Measurements from ENCODE around the gene IL15.

Gene IL15

GRCh38 chr4:141625023-141625422 lies 11.4 kb upstream of the IL15 start:
- H3K27ac ChIP-seq (ENCODE audit: low read depth, low read length, severe bottlenecking) = no peak overlapping the region
- WGBS, 2 experiments (ENCODE audit: insufficient coverage in 2 of 2) = 18% methylated on average over 1 of the region's 2 CpGs; no CpG with 5 or more reads in 1 of the 2 experiments
- no peaks in the 10 kb centered on the region for H3K36me3 ChIP-seq (ENCODE audit: control insufficient read depth, insufficient read depth, low read length)
- no peak overlapping the region for H3K4me3 ChIP-seq (ENCODE audit: extremely low read depth, insufficient read depth, low read length, poor library complexity, severe bottlenecking)
- H3K4me1 ChIP-seq (ENCODE audit: control insufficient read depth, insufficient read depth, low read length, poor library complexity, severe bottlenecking) = no peaks in the 10 kb centered on the region
- H3K9me3 ChIP-seq (ENCODE audit: control insufficient read depth, low read length) = no peaks in the 10 kb centered on the region

GRCh38 chr4:141630854-141631253 lies 5.5 kb upstream of the IL15 start:
- Histone ChIP-seq H3K36me3 (ENCODE audit: control insufficient read depth, insufficient read depth, low read length) (no peaks in the 10 kb centered on the region), H3K4me3 (ENCODE audit: extremely low read depth, insufficient read depth, low read length, poor library complexity, severe bottlenecking) (no peak overlapping the region), H3K4me1 (ENCODE audit: control insufficient read depth, insufficient read depth, low read length, poor library complexity, severe bottlenecking) (no peaks in the 10 kb centered on the region), H3K27ac (ENCODE audit: low read depth, low read length, severe bottlenecking) (no peak overlapping the region), H3K9me3 (ENCODE audit: control insufficient read depth, low read length) (no peaks in the 10 kb centered on the region)
- 100% methylated on average over 1 of the region's 1 CpG; no CpG with 5 or more reads in 1 of the 2 experiments for WGBS, 2 experiments (ENCODE audit: insufficient coverage in 2 of 2)

- no peaks in the 10 kb centered on the region for H3K36me3 ChIP-seq (ENCODE audit: control insufficient read depth, insufficient read depth, low read length)
- H3K4me1 ChIP-seq (ENCODE audit: control insufficient read depth, insufficient read depth, low read length, poor library complexity, severe bottlenecking) = no peaks in the 10 kb centered on the region
- H3K9me3 ChIP-seq (ENCODE audit: control insufficient read depth, low read length) = no peaks in the 10 kb centered on the region
- 90 to 94% methylated on average over 5 of the region's 5 CpGs for WGBS, 2 experiments (ENCODE audit: insufficient coverage in 2 of 2)
- H3K4me3 ChIP-seq (ENCODE audit: extremely low read depth, insufficient read depth, low read length, poor library complexity, severe bottlenecking) = no peak overlapping the region
- no peak overlapping the region for H3K27ac ChIP-seq (ENCODE audit: low read depth, low read length, severe bottlenecking)
Measured at GRCh38 chr4:141635736-141636081, 674 bp upstream of the IL15 start.

- 6 to 7% methylated on average over 32 to 34 of the region's 41 CpGs for WGBS, 2 experiments (ENCODE audit: insufficient coverage in 2 of 2)
Measured at GRCh38 chr4:141636771-141637460, 533 bp downstream of the IL15 start.

GRCh38 chr4:141637565-141637964 lies 1.2 kb downstream of the IL15 start:
- no CpG with 5 or more reads among the region's 2 CpGs for WGBS, 2 experiments (ENCODE audit: insufficient coverage in 2 of 2)
- Histone ChIP-seq H3K4me3 (ENCODE audit: extremely low read depth, insufficient read depth, low read length, poor library complexity, severe bottlenecking) (no peak overlapping the region), H3K27ac (ENCODE audit: low read depth, low read length, severe bottlenecking) (no peak overlapping the region)

More at GRCh38 chr4:141636771-141637460, 533 bp downstream of the IL15 start:
- Histone ChIP-seq H3K27ac (ENCODE audit: low read depth, low read length, severe bottlenecking) (no peak overlapping the region), H3K36me3 (ENCODE audit: control insufficient read depth, insufficient read depth, low read length) (no peaks in the 10 kb centered on the region), H3K4me3 (ENCODE audit: extremely low read depth, insufficient read depth, low read length, poor library complexity, severe bottlenecking) (peak overlapping the region; percentile 53), H3K4me1 (ENCODE audit: control insufficient read depth, insufficient read depth, low read length, poor library complexity, severe bottlenecking) (no peaks in the 10 kb centered on the region), H3K9me3 (ENCODE audit: control insufficient read depth, low read length) (no peaks in the 10 kb centered on the region)

GRCh38 chr4:141638230-141638629 lies 1.8 kb downstream of the IL15 start:
- 80 to 82% methylated on average over 1 to 2 of the region's 2 CpGs for WGBS, 2 experiments (ENCODE audit: insufficient coverage in 2 of 2)
- H3K4me3 ChIP-seq (ENCODE audit: extremely low read depth, insufficient read depth, low read length, poor library complexity, severe bottlenecking) = no peak overlapping the region
- H3K27ac ChIP-seq (ENCODE audit: low read depth, low read length, severe bottlenecking) = no peak overlapping the region
- peaks cover 1% of the 10 kb centered on the region for H3K4me1 ChIP-seq (ENCODE audit: control insufficient read depth, insufficient read depth, low read length, poor library complexity, severe bottlenecking)
- H3K36me3 ChIP-seq (ENCODE audit: control insufficient read depth, insufficient read depth, low read length) = no peaks in the 10 kb centered on the region
- no peaks in the 10 kb centered on the region for H3K9me3 ChIP-seq (ENCODE audit: control insufficient read depth, low read length)

More at GRCh38 chr4:141637565-141637964, 1.2 kb downstream of the IL15 start:
- Histone ChIP-seq H3K9me3 (ENCODE audit: control insufficient read depth, low read length) (no peaks in the 10 kb centered on the region), H3K4me1 (ENCODE audit: control insufficient read depth, insufficient read depth, low read length, poor library complexity, severe bottlenecking) (no peaks in the 10 kb centered on the region), H3K36me3 (ENCODE audit: control insufficient read depth, insufficient read depth, low read length) (no peaks in the 10 kb centered on the region)

- 100% methylated on average over 1 to 2 of the region's 3 CpGs for WGBS, 2 experiments (ENCODE audit: insufficient coverage in 2 of 2)
- H3K9me3 ChIP-seq (ENCODE audit: control insufficient read depth, low read length) = no peaks in the 10 kb centered on the region
- no peak overlapping the region for H3K4me3 ChIP-seq (ENCODE audit: extremely low read depth, insufficient read depth, low read length, poor library complexity, severe bottlenecking)
- peaks cover 11% of the 10 kb centered on the region for H3K4me1 ChIP-seq (ENCODE audit: control insufficient read depth, insufficient read depth, low read length, poor library complexity, severe bottlenecking)
- H3K27ac ChIP-seq (ENCODE audit: low read depth, low read length, severe bottlenecking) = no peak overlapping the region
- H3K36me3 ChIP-seq (ENCODE audit: control insufficient read depth, insufficient read depth, low read length) = no peaks in the 10 kb centered on the region
Measured at GRCh38 chr4:141640696-141641095, 4.3 kb downstream of the IL15 start.

GRCh38 chr4:141642063-141642462 lies 5.7 kb downstream of the IL15 start:
- Histone ChIP-seq H3K4me3 (ENCODE audit: extremely low read depth, insufficient read depth, low read length, poor library complexity, severe bottlenecking) (no peak overlapping the region), H3K4me1 (ENCODE audit: control insufficient read depth, insufficient read depth, low read length, poor library complexity, severe bottlenecking) (peaks cover 11% of the 10 kb centered on the region), H3K27ac (ENCODE audit: low read depth, low read length, severe bottlenecking) (no peak overlapping the region), H3K9me3 (ENCODE audit: control insufficient read depth, low read length) (no peaks in the 10 kb centered on the region), H3K36me3 (ENCODE audit: control insufficient read depth, insufficient read depth, low read length) (no peaks in the 10 kb centered on the region)
- WGBS, 2 experiments (ENCODE audit: insufficient coverage in 2 of 2) = 83 to 92% methylated on average over 1 to 2 of the region's 3 CpGs

GRCh38 chr4:141642711-141643110 lies 6.3 kb downstream of the IL15 start:
- Histone ChIP-seq H3K4me1 (ENCODE audit: control insufficient read depth, insufficient read depth, low read length, poor library complexity, severe bottlenecking) (peaks cover 11% of the 10 kb centered on the region), H3K9me3 (ENCODE audit: control insufficient read depth, low read length) (no peaks in the 10 kb centered on the region), H3K36me3 (ENCODE audit: control insufficient read depth, insufficient read depth, low read length) (no peaks in the 10 kb centered on the region), H3K27ac (ENCODE audit: low read depth, low read length, severe bottlenecking) (no peak overlapping the region), H3K4me3 (ENCODE audit: extremely low read depth, insufficient read depth, low read length, poor library complexity, severe bottlenecking) (no peak overlapping the region)

- Histone ChIP-seq H3K27ac (ENCODE audit: low read depth, low read length, severe bottlenecking) (peak overlapping the region; percentile 12), H3K4me3 (ENCODE audit: extremely low read depth, insufficient read depth, low read length, poor library complexity, severe bottlenecking) (no peak overlapping the region), H3K36me3 (ENCODE audit: control insufficient read depth, insufficient read depth, low read length) (no peaks in the 10 kb centered on the region), H3K9me3 (ENCODE audit: control insufficient read depth, low read length) (no peaks in the 10 kb centered on the region), H3K4me1 (ENCODE audit: control insufficient read depth, insufficient read depth, low read length, poor library complexity, severe bottlenecking) (peaks cover 11% of the 10 kb centered on the region)
- 40% methylated on average over 1 of the region's 1 CpG; no CpG with 5 or more reads in 1 of the 2 experiments for WGBS, 2 experiments (ENCODE audit: insufficient coverage in 2 of 2)
Measured at GRCh38 chr4:141643557-141643956, 7.2 kb downstream of the IL15 start.

GRCh38 chr4:141645611-141646340 lies 9.4 kb downstream of the IL15 start:
- 90 to 100% methylated on average over 1 to 2 of the region's 3 CpGs for WGBS, 2 experiments (ENCODE audit: insufficient coverage in 2 of 2)
- H3K36me3 ChIP-seq (ENCODE audit: control insufficient read depth, insufficient read depth, low read length) = no peaks in the 10 kb centered on the region
- H3K27ac ChIP-seq (ENCODE audit: low read depth, low read length, severe bottlenecking) = no peak overlapping the region
- peaks cover 11% of the 10 kb centered on the region for H3K4me1 ChIP-seq (ENCODE audit: control insufficient read depth, insufficient read depth, low read length, poor library complexity, severe bottlenecking)
- no peak overlapping the region for H3K4me3 ChIP-seq (ENCODE audit: extremely low read depth, insufficient read depth, low read length, poor library complexity, severe bottlenecking)
- H3K9me3 ChIP-seq (ENCODE audit: control insufficient read depth, low read length) = no peaks in the 10 kb centered on the region

Data from mesodermal cell (in vitro differentiated cells).